Measurements from ENCODE around the gene VCP.

The VCP gene

GRCh38 chr9:35085078-35085477 lies 12.7 kb upstream of the VCP start:
- TF ChIP-seq CTCF (IDR thresholded peaks at IDR 0.05; ENCODE audit: insufficient read depth, low read depth, low read length, missing control alignments), result no peak
- DNase-seq (ENCODE audit: low read depth), result no peak
- no peak overlapping the region for H3K4me3 ChIP-seq (ENCODE audit: low read depth, low read length)

GRCh38 chr9:35079426-35080341 lies 7.3 kb upstream of the VCP start, which contains the start of gene FANCG:
Gene FANCG (minus strand): TSS chr9:35079942. CDS start chr9:35079524, 418 bp downstream.
- TF ChIP-seq CTCF (IDR thresholded peaks at IDR 0.05; ENCODE audit: insufficient read depth, low read depth, low read length, missing control alignments), result no peak
- H3K4me3 ChIP-seq (ENCODE audit: low read depth, low read length), result peak within 1 kb of the TSS; percentile 73
- peak; percentile 95 for DNase-seq (ENCODE audit: low read depth)

- no peak for TF ChIP-seq CTCF (IDR thresholded peaks at IDR 0.05; ENCODE audit: insufficient read depth, low read depth, low read length, missing control alignments)
- DNase-seq (ENCODE audit: low read depth), result no peak
- H3K4me3 ChIP-seq (ENCODE audit: low read depth, low read length), result peak overlapping the region; percentile 73
Observed at GRCh38 chr9:35079041-35079425, 6.6 kb upstream of the VCP start.

GRCh38 chr9:35078066-35078465 lies 5.6 kb upstream of the VCP start:
- peak overlapping the region; percentile 73; the same call in 1 of the 2 replicates for H3K4me3 ChIP-seq (ENCODE audit: low read depth, low read length)

GRCh38 chr9:35076848-35077247 lies 4.4 kb upstream of the VCP start:
- no peak for TF ChIP-seq CTCF (IDR thresholded peaks at IDR 0.05; ENCODE audit: insufficient read depth, low read depth, low read length, missing control alignments)

More at GRCh38 chr9:35078066-35078465, 5.6 kb upstream of the VCP start:
- no peak for TF ChIP-seq CTCF (IDR thresholded peaks at IDR 0.05; ENCODE audit: insufficient read depth, low read depth, low read length, missing control alignments)
- DNase-seq (ENCODE audit: low read depth), result no peak

GRCh38 chr9:35075358-35075757 lies 2.9 kb upstream of the VCP start:
- no peak overlapping the region for H3K4me3 ChIP-seq (ENCODE audit: low read depth, low read length)
- TF ChIP-seq CTCF (IDR thresholded peaks at IDR 0.05; ENCODE audit: insufficient read depth, low read depth, low read length, missing control alignments), result no peak
- no peak for DNase-seq (ENCODE audit: low read depth)

More at GRCh38 chr9:35076848-35077247, 4.4 kb upstream of the VCP start:
- no peak overlapping the region for H3K4me3 ChIP-seq (ENCODE audit: low read depth, low read length)
- no peak for DNase-seq (ENCODE audit: low read depth)
